H1 (cell line): ENCODE data around the gene TPRN. TPM values are rescaled to one million over a fixed set of nuclear protein-coding genes. Genes with fewer than 3 reads are reported as not detected.
A peak's percentile ranks its signal among the peaks of the same experiment; 100 is the strongest.

Source experiments
- CTCF ChIA-PET: fragments of 300-600 bp; sonication (Branson Sonifier 250); formaldehyde crosslinking; loops from one replicate; lab custom pipeline; 2021; ENCODE audit not compliant: partially characterized antibody; lab: Charles Lee
- POLR2A ChIA-PET: fragments of 300-600 bp; sonication (Branson Sonifier 250); formaldehyde crosslinking; loops from one replicate; lab custom pipeline; 2021; ENCODE audit warnings: inconsistent platforms; ENCODE audit not compliant: partially characterized antibody; lab: Charles Lee
- DNase-seq, 2 experiments: peaks; one replicate each; pipeline versions ENCODE4 v3.0.0 to v3.0.0-alpha.2; 2010 to 2022; ENCODE audit warnings: low spot score in 2 of 2, low read depth in 1 of 2, mixed read lengths in 1 of 2
- FAIRE-seq: peaks from 2 replicates; lab custom pipeline; 2011; peaks lifted over from hg19 to GRCh38; lab: Jason Lieb, UNC
- H2AFZ ChIP-seq: 2 replicates; pipeline ENCODE4 v1.8.1; 2012; ENCODE audit warnings: low read length, inconsistent platforms
- H2AK5ac ChIP-seq: 2 replicates; pipeline ENCODE4 v1.6.1; 2013; ENCODE audit warnings: low read depth, low read length
- H2BK120ac ChIP-seq: replicated peaks from 2 replicates; pipeline ENCODE3; 2013; ENCODE audit warnings: low read depth, low read length, inconsistent platforms
- H2BK12ac ChIP-seq: 2 replicates; pipeline ENCODE4 v1.6.1; 2013; ENCODE audit warnings: low read depth, low read length
- H2BK15ac ChIP-seq: 2 replicates; pipeline ENCODE4 v1.6.1; 2013; ENCODE audit warnings: low read length
- H2BK20ac ChIP-seq: 2 replicates; pipeline ENCODE4 v1.6.1; 2013; ENCODE audit warnings: low read length
- H2BK5ac ChIP-seq: 2 replicates; pipeline ENCODE4 v1.6.1; 2013; ENCODE audit warnings: low read depth, low read length
- H3K14ac ChIP-seq: 2 replicates; pipeline ENCODE4 v1.6.1; 2013; ENCODE audit warnings: inconsistent platforms; ENCODE audit not compliant: insufficient read length
- H3K18ac ChIP-seq: 2 replicates; pipeline ENCODE4 v1.6.1; 2013; ENCODE audit warnings: low read length; ENCODE audit errors: extremely low read depth
- H3K23ac ChIP-seq: 2 replicates; pipeline ENCODE4 v1.6.1; 2013; ENCODE audit warnings: inconsistent platforms; ENCODE audit not compliant: insufficient read length
- H3K23me2 ChIP-seq: 2 replicates; pipeline ENCODE4 v1.6.1; 2013; ENCODE audit warnings: low read depth, low read length
- H3K27ac ChIP-seq: 2 replicates; pipeline ENCODE4 v1.6.1; 2011; ENCODE audit warnings: low read depth, low read length, inconsistent platforms
- H3K27me3 ChIP-seq, 4 experiments: replicated peaks in 1 of 4; 1 replicate in 1 of 4; 2 replicates in 3 of 4; pipeline versions ENCODE4 v1.6.1 to v1.8.1; 2011 to 2013; ENCODE audit warnings: low read length in 3 of 4, mild to moderate bottlenecking in 3 of 4, inconsistent platforms in 2 of 4, mixed read lengths in 2 of 4, moderate library complexity in 1 of 4; ENCODE audit not compliant: control insufficient read depth in 3 of 4, insufficient read depth in 3 of 4; ENCODE audit errors: extremely low read depth in 1 of 4
- H3K36me3 ChIP-seq, 4 experiments: 2 replicates each; pipeline versions ENCODE4 v1.6.1 to v1.8.1; 2011 to 2013; ENCODE audit warnings: mild to moderate bottlenecking in 4 of 4, low read length in 3 of 4, moderate library complexity in 2 of 4, control low read depth in 1 of 4, inconsistent platforms in 1 of 4; ENCODE audit not compliant: insufficient read depth in 4 of 4, control insufficient read depth in 2 of 4
- H3K4ac ChIP-seq: replicated peaks from 2 replicates; pipeline ENCODE3; 2013; ENCODE audit warnings: low read length, low read depth, mixed read lengths, inconsistent platforms; ENCODE audit not compliant: insufficient read length
- H3K4me1 ChIP-seq, 4 experiments: replicated peaks in 1 of 4; 1 replicate in 1 of 4; 2 replicates in 3 of 4; pipeline versions ENCODE4 v1.6.1 to v1.8.1; 2011 to 2013; ENCODE audit warnings: low read length in 3 of 4, inconsistent platforms in 2 of 4, mixed read lengths in 1 of 4; ENCODE audit not compliant: insufficient read depth in 4 of 4, control insufficient read depth in 3 of 4
- H3K4me2 ChIP-seq, 2 experiments: 2 replicates each; pipeline versions ENCODE4 v1.6.1 to v1.8.1; 2011 to 2013; ENCODE audit warnings: low read depth in 2 of 2, low read length in 2 of 2, control low read depth in 1 of 2, inconsistent platforms in 1 of 2, mild to moderate bottlenecking in 1 of 2; ENCODE audit not compliant: insufficient read depth in 1 of 2
- H3K4me3 ChIP-seq, 4 experiments: fragments of 200-600, 300-600 bp in 1 of 4; sonication (generic), shearing (Covaris generic), sonication (Bioruptor Twin) in 1 of 4; 2 replicates each; pipeline versions ENCODE4 v1.5.1 to v1.8.1; 2011 to 2016; ENCODE audit warnings: low read length in 4 of 4, low read depth in 3 of 4, control low read depth in 2 of 4, inconsistent platforms in 2 of 4, mild to moderate bottlenecking in 2 of 4, mixed read lengths in 1 of 4, moderate library complexity in 1 of 4; ENCODE audit not compliant: insufficient read depth in 2 of 4; ENCODE audit errors: extremely low read depth in 1 of 4
- H3K56ac ChIP-seq: replicated peaks from 2 replicates; pipeline ENCODE3; 2013; ENCODE audit warnings: low read depth, mild to moderate bottlenecking, mixed read lengths, low read length, inconsistent platforms; ENCODE audit not compliant: insufficient read length
- H3K79me1 ChIP-seq: 2 replicates; pipeline ENCODE4 v1.6.1; 2013; ENCODE audit warnings: low read depth, low read length, control low read depth
- H3K79me2 ChIP-seq, 2 experiments: 2 replicates each; pipeline versions ENCODE4 v1.6.1 to v1.8.1; 2012 to 2013; ENCODE audit warnings: low read length in 2 of 2, mild to moderate bottlenecking in 2 of 2, inconsistent platforms in 1 of 2; ENCODE audit not compliant: insufficient read depth in 2 of 2, control insufficient read depth in 1 of 2
- H3K9ac ChIP-seq, 4 experiments: replicated peaks in 1 of 4; 1 replicate in 1 of 4; 2 replicates in 3 of 4; pipeline versions ENCODE4 v1.6.1 to v1.8.1; 2011 to 2013; ENCODE audit warnings: low read depth in 3 of 4, low read length in 3 of 4, control low read depth in 2 of 4, mild to moderate bottlenecking in 2 of 4, moderate library complexity in 2 of 4, inconsistent platforms in 1 of 4; ENCODE audit errors: extremely low read depth in 1 of 4
- H3K9me3 ChIP-seq, 2 experiments: 2 replicates each; pipeline versions ENCODE4 v1.6.1 to v1.8.1; 2012 to 2013; ENCODE audit warnings: mild to moderate bottlenecking in 2 of 2, moderate library complexity in 2 of 2, control low read depth in 1 of 2, inconsistent platforms in 1 of 2, low read depth in 1 of 2, low read length in 1 of 2, mixed read lengths in 1 of 2; ENCODE audit not compliant: insufficient read depth in 2 of 2
- H4K20me1 ChIP-seq, 2 experiments: replicated peaks in 1 of 2; 2 replicates each; pipeline versions ENCODE3 to v1.8.1; 2011 to 2013; ENCODE audit warnings: inconsistent platforms in 2 of 2, low read length in 2 of 2, mild to moderate bottlenecking in 1 of 2; ENCODE audit not compliant: insufficient read depth in 2 of 2, control insufficient read depth in 1 of 2
- H4K5ac ChIP-seq: 2 replicates; pipeline ENCODE4 v1.6.1; 2013; ENCODE audit warnings: low read length, low read depth, mixed read lengths, inconsistent platforms; ENCODE audit not compliant: insufficient read length
- H4K8ac ChIP-seq: 2 replicates; pipeline ENCODE4 v1.8.0; 2013; ENCODE audit warnings: mild to moderate bottlenecking, moderate library complexity, low read length, inconsistent platforms; ENCODE audit not compliant: insufficient read depth; ENCODE audit errors: extremely low read depth
- H4K91ac ChIP-seq: replicated peaks from 2 replicates; pipeline ENCODE3; 2013; ENCODE audit warnings: low read length, mixed read lengths, inconsistent platforms; ENCODE audit not compliant: insufficient read length
- CHD2 ChIP-seq: IDR thresholded peaks from 2 replicates; pipeline ENCODE4 v1.6.1; 2012; ENCODE audit warnings: low read length, improper control_type of control experiment
- WGBS, 2 experiments: shearing (Covaris generic) in 1 of 2; methylation state at CpG; one replicate each; pipeline versions ENCODE4 v1.1.6 to v1.1.7; 2013 to 2015; ENCODE audit warnings: low lambda C conversion rate in 2 of 2, mixed read lengths in 2 of 2, inconsistent platforms in 1 of 2, low coverage in 1 of 2, missing lambda C conversion rate in 1 of 2; ENCODE audit not compliant: insufficient replicate concordance in 2 of 2, insufficient coverage in 1 of 2, insufficient read length in 1 of 2; ENCODE audit errors: extremely low coverage in 1 of 2, missing lambda C conversion rate in 1 of 2; 5-methylcytosine and 5-hydroxymethylcytosine counted together
- polyA plus RNA-seq, 7 experiments: library from polyadenylated mRNA; depleted of rRNA in 3 of 7; stranded (reverse) in 5 of 7; unstranded in 2 of 7; fragments of >200 nt in 5 of 7; fragments of 200-250 nt in 2 of 7; gene quantifications; 1 replicate in 5 of 7; 2 replicates in 1 of 7; 4 replicates in 1 of 7; pipeline versions ENCODE4 v1.2.1 to v1.2.3, GENCODE V29; 2011 to 2013; ENCODE audit warnings: missing spikeins in 2 of 7, mixed read lengths in 2 of 7
- total RNA-seq: library from RNA; stranded (reverse); fragmentation: NEBNext Ultra II Directional; extraction: Animal tissue kit (Norgen Biotek cat#: 25700); gene quantifications from 2 replicates; pipeline ENCODE4 v1.2.1, GENCODE V29; 2021

The TPRN gene
- total and polyA plus RNA-seq, 2 of the 8 experiments (the other 6 are each of a cell fraction or from before 2014, with no cell fraction given), result 9.7 to 23.2 TPM

DNA sequence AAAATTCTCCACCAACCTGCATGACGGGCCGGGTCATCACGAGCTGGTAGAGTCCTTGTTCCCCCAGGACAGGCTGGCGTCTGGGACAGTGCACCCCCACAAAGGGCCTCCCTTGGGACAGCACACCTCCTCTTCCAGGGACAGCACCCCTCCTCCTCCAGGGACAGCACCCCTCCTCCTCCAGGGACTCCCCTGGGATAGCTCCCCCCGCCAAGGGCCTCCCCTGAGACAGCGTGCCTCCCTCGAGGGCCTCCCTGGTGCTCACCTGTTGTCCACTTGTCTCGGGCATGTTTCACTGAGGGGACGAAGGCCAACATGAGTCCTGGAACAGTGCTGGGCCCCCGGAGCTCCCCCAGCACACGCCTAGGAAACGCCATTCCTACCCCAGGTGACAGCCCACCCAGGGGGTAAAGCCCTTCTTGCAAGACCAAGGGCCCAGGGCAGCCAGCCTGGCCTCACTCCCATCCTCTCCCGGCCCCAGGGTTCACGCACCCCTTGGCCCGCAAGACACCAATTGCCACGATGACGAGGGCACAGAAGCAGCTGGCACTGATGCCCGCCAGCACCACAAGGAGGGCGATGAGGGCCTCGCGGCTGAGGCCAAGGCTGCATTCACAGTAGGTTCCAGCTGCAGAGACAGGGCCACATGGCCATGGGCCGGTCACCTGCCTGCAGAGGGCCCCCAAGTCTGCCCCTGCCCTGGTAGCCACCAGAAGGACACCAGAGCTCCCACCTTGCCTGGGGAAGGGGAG lies 29.2 kb downstream of the TPRN start:
- Histone ChIP-seq H3K4ac (no peak overlapping the region), H3K36me3 (no peaks in the 10 kb centered on the region; a peak in 1 of 8 replicates), H3K18ac (no peak overlapping the region), H2BK5ac (no peak overlapping the region), H3K14ac (no peak overlapping the region), H3K23me2 (peaks cover 15% of the 10 kb centered on the region; the same call in 1 of the 2 replicates), H3K9ac (no peak overlapping the region), H3K4me2 (no peak overlapping the region), H3K4me1 (peaks cover 0 to 24% (median 14%) of the 10 kb centered on the region in 4 experiments; a peak in 6 of 7 replicates), H3K27me3 (peaks cover 36 to 62% (median 54%) of the 10 kb centered on the region in 4 experiments), H2BK20ac (peak overlapping the region; percentile 48; the same call in 1 of the 2 replicates), H3K4me3 (no peak overlapping the region), H4K91ac (no peak overlapping the region), H4K20me1 (peaks cover 0 to 15% of the 10 kb centered on the region in 2 experiments), H3K79me1 (no peaks in the 10 kb centered on the region), H4K8ac (0 out of 2 replicates have a peak overlapping the region, but pooled peaks have one; percentile 14), H2BK12ac (no peak overlapping the region), H3K23ac (no peak overlapping the region), H2AK5ac (no peak overlapping the region), H3K79me2 (no peaks in the 10 kb centered on the region), H4K5ac (no peak overlapping the region), H3K56ac (no peak overlapping the region), H2BK120ac (no peak overlapping the region), H2BK15ac (no peak overlapping the region), H2AFZ (no peak overlapping the region), H3K27ac (no peak overlapping the region), H3K9me3 (no peaks in the 10 kb centered on the region)
- no peak for DNase-seq
- TF ChIP-seq CHD2, result no peak
- WGBS, 2 experiments, result 92% methylated on average over 18 of the region's 22 CpGs; no CpG with 5 or more reads in 1 of the 2 experiments
- ChIA-PET POLR2A (interaction anchor here (0.7 to 3.3 kb wide), 7 partner anchors 14 to 71 kb away, joined by 3 to 14 read pairs (median 4); partner anchors contain the start of genes ANAPC2 and SSNA1), CTCF (interaction anchor here (0.6 to 4.3 kb wide), 15 partner anchors 9 to 488 kb away, joined by 3 to 29 read pairs (median 4); partner anchors contain the start of genes ANAPC2, RNF224 and SSNA1)
- FAIRE-seq, result no peak
